Ishikawa (cell line): ENCODE results near the gene GORASP1.

Experiments used
- CEBPB ChIP-seq: IDR thresholded peaks from 2 replicates; pipeline ENCODE4 v1.6.1; 2012
- CREB1 ChIP-seq: IDR thresholded peaks from 2 replicates; pipeline ENCODE4 v1.6.1; 2012; ENCODE audit warnings: low read depth
- EGR1 ChIP-seq: IDR thresholded peaks from 2 replicates; pipeline ENCODE4 v1.6.1; 2012
- EP300 ChIP-seq: IDR thresholded peaks from 2 replicates; pipeline ENCODE4 v1.6.1; 2012; ENCODE audit warnings: borderline replicate concordance
- FOXM1 ChIP-seq: IDR thresholded peaks from 2 replicates; pipeline ENCODE4 v1.6.1; 2012; ENCODE audit warnings: low read depth, borderline replicate concordance
- NFIC ChIP-seq: IDR thresholded peaks from 2 replicates; pipeline ENCODE4 v1.6.1; 2012
- RAD21 ChIP-seq: IDR thresholded peaks from 2 replicates; pipeline ENCODE4 v1.6.1; 2012; ENCODE audit warnings: low read depth
- TAF1 ChIP-seq: IDR thresholded peaks from 2 replicates; pipeline ENCODE4 v1.6.1; 2012; ENCODE audit warnings: low read depth, mild to moderate bottlenecking
- TCF12 ChIP-seq: IDR thresholded peaks from 2 replicates; pipeline ENCODE4 v1.6.1; 2012; ENCODE audit warnings: low read depth
- TEAD4 ChIP-seq: IDR thresholded peaks from 2 replicates; pipeline ENCODE4 v1.6.1; 2012
- YY1 ChIP-seq: IDR thresholded peaks from 2 replicates; pipeline ENCODE4 v1.6.1; 2012; ENCODE audit warnings: low read depth
- ZBTB7A ChIP-seq: IDR thresholded peaks from 2 replicates; pipeline ENCODE4 v1.6.1; 2012; ENCODE audit warnings: low read depth
- TF ChIP-seq, protein P1 (sequence below): IDR thresholded peaks from 2 replicates; pipeline ENCODE4 v1.6.1; 2012
- TF ChIP-seq, protein P2 (sequence below): IDR thresholded peaks from 2 replicates; pipeline ENCODE4 v1.6.1; 2012; ENCODE audit warnings: low read depth, mild to moderate bottlenecking
- TF ChIP-seq, protein P3 (sequence below): IDR thresholded peaks from 2 replicates; pipeline ENCODE4 v1.6.1; 2012

The GORASP1 gene

DNA sequence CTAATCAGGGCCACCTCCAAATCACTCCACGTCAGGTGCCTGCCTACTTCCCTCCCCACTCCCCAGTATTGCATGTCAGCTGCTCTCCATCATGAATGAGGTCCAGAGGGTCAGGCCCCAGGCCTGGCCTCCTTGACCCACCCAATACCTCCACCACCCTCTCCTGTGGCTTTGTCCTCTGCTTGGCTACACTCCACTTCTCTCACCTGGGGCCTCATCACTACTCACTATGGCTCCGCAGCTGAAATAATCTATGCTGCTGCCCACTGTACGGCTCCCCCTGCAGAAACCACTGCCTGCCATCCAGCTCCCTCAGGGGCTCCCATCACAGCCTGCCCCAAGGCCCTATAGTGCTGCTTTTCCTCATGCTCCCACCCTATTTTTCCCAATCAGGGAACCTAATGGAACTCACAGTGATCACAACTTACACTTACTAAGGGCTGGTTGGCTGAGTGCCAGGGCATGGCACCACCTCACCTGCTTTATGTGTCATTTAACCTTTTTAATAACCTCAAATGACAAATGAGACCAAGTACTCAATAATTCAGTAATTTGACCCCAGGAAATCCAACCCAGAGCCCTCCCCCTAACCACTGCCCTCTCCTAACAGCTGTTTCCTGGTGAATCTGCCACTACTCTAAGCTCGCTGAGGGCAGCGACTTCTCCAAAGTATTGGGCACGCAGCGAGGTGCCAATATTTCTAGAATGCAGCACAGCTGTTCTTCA lies 2.3 kb downstream of the GORASP1 start:
- TF ChIP-seq TCF12 (no peak), ZBTB7A (no peak), FOXM1 (no peak), NFIC (peak; percentile 63)

DNA sequence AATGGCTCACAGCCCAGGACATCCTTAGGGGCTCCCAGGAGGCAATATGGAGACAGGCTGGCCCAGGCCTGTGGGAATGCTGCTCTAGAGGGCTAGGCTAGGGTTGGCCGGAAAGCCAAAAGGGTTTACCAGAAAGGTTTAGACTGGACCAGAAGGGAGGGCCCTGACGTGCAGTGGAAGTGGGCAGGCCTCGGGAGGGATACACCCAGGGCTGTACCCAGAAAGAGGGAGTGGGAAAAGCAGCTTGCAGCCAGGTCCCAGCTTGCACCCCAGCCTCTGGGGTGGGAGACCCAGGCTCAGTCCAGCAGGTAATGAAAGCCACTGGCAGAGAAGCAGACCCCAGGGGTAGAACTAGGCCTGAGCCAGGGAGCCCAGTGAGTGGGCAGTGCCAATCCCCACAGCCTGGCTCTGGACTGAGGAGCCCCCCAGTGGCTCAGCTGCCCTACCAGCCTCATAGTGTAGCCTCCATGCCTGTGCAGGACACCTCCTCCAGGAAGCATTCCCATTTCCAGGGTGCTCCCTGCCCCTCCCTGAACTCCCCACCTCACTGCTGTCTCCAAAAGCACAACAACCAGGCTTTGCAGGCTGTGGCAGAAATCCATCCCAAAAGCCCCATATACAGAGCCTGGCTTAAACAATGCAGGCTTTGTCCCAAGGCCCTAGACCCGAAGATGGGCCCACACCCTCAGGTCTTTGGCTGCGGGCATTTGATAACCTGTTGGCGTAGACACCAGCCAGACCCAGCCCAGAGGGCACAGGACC lies 3.5 kb downstream of the GORASP1 start:
- TF ChIP-seq TCF12 (no peak), NFIC (no peak), CEBPB (no peak), EGR1 (no peak), EP300 (no peak), RAD21 (no peak), ZBTB7A (no peak), TEAD4 (no peak), YY1 (no peak)
- TF ChIP-seq, protein P1, sequence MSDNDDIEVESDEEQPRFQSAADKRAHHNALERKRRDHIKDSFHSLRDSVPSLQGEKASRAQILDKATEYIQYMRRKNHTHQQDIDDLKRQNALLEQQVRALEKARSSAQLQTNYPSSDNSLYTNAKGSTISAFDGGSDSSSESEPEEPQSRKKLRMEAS: no peak
- TF ChIP-seq, protein P2, sequence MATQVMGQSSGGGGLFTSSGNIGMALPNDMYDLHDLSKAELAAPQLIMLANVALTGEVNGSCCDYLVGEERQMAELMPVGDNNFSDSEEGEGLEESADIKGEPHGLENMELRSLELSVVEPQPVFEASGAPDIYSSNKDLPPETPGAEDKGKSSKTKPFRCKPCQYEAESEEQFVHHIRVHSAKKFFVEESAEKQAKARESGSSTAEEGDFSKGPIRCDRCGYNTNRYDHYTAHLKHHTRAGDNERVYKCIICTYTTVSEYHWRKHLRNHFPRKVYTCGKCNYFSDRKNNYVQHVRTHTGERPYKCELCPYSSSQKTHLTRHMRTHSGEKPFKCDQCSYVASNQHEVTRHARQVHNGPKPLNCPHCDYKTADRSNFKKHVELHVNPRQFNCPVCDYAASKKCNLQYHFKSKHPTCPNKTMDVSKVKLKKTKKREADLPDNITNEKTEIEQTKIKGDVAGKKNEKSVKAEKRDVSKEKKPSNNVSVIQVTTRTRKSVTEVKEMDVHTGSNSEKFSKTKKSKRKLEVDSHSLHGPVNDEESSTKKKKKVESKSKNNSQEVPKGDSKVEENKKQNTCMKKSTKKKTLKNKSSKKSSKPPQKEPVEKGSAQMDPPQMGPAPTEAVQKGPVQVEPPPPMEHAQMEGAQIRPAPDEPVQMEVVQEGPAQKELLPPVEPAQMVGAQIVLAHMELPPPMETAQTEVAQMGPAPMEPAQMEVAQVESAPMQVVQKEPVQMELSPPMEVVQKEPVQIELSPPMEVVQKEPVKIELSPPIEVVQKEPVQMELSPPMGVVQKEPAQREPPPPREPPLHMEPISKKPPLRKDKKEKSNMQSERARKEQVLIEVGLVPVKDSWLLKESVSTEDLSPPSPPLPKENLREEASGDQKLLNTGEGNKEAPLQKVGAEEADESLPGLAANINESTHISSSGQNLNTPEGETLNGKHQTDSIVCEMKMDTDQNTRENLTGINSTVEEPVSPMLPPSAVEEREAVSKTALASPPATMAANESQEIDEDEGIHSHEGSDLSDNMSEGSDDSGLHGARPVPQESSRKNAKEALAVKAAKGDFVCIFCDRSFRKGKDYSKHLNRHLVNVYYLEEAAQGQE: no peak
- TF ChIP-seq, protein P3, sequence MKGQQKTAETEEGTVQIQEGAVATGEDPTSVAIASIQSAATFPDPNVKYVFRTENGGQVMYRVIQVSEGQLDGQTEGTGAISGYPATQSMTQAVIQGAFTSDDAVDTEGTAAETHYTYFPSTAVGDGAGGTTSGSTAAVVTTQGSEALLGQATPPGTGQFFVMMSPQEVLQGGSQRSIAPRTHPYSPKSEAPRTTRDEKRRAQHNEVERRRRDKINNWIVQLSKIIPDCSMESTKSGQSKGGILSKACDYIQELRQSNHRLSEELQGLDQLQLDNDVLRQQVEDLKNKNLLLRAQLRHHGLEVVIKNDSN: no peak

DNA sequence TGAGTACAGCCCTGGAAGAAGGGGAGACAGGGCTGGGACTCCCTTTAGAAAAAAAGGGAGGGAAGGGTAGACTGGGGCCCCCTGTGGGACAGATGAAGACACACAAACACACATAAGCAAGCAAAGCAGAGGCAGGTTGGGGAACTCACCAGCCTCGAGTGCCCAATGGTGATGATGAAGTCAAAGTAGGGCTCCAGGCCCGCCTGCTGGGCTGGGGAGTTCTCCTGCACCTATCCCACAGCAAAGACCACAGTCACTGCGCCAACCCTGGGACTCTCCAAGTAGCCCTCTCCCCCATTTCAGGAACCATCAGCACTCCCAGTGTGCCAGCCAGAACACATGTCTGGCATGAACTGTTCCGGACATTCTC lies 4.1 kb downstream of the GORASP1 start:
- TF ChIP-seq, protein P3: no peak
- TF ChIP-seq ZBTB7A: no peak
- TF ChIP-seq YY1: no peak

DNA sequence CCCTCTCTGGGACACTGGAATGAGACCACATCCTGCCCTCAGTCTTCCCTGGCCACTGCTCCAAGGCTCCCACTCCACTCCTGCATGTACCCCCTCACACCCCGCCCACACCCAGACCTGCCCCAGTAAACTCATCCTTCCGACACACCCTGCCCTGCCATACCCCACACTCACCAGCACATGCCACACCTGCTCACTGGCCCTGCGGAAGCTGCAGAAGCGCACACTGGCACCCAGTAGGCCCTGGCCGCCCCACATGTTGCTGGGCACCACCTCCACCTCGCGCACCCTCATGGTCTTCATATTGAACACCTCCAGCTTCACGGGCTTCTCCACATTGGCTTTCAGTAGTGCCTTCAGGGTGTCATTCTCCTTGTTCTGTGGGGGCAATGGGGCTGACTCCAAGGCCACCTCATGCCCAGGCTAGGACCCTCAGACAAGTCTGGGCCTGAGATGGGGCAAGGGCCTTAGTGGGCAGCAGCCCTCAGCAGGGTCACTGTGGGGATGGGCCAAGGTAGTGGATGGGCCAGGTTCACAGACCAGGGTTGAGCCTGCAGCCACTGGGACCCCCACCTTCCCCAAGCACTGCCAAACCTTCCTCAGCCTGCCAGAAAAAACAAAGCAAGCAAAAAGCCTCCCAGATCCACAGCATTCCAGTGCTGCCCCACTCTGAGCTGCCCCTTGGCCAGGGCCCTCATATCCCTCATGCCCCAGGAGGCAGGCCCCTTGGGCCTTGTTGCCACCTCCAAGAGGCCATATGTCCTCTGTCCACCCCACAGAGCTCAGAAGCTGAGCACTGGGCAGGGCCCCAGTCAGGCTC lies 4.7 kb downstream of the GORASP1 start:
- no peak for TF ChIP-seq EGR1
- no peak for TF ChIP-seq ZBTB7A
- TF ChIP-seq, protein P2: no peak
- TF ChIP-seq TAF1: no peak
- TF ChIP-seq, protein P1: no peak
- TF ChIP-seq CREB1: no peak
- no peak for TF ChIP-seq TCF12
- TF ChIP-seq CEBPB: no peak

DNA sequence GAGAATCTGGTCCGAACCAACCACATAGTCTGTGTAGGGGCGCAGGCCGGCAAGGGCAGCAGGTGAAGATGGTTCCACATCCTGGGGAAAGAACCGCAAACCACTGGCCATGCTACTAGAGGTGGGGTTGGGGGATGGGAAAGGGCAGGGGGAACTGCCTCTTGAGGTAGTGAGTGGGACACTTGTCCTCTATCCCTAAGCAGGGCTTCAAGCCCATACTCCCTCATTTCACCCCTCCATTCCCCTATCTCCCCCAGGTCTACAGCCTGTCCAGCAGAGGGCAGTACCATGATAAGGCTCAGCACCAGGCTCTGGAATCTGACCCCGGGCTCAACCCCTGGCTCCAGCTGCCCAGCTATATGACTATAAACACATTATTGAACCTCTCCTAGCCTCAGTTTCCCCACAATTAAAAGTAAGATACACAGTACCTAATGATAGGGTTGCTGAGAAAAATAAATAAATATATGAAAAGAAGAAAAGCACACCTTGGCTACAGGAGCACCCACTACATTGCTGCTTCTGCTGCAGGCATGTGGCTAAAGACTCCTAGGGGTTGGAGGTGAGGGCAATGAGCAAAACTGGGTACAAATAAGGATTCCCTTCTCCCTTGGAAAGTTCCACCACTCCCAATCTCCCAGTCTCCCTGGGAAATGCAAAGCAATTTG lies 6.3 kb downstream of the GORASP1 start:
- TF ChIP-seq TCF12: no peak
- no peak for TF ChIP-seq EP300
- TF ChIP-seq YY1: no peak
- peak; percentile 69 for TF ChIP-seq RAD21
- no peak for TF ChIP-seq TAF1
- TF ChIP-seq TEAD4: no peak
- TF ChIP-seq CREB1: no peak

DNA sequence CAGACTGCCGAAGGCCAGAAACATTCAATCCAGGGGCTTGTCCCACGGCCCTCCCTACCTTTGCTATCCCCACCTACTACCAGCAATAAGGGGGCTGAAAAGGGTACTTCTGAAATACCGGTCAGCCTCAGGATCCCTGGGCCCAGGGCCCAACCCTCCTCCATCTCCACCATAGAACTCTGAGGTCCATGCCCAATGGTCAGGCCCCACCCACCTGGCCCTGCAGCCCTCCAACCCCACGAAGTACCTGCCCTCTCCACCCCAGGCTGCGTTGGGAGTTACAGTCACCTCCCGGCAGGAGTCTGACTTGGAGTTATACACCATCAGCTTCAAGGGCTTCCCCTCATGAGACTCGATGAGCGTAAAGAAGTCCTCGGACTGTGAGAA lies 6.9 kb downstream of the GORASP1 start:
- TF ChIP-seq ZBTB7A (no peak), FOXM1 (no peak), TEAD4 (no peak), EGR1 (no peak), RAD21 (no peak), EP300 (no peak), TAF1 (no peak), CREB1 (no peak), CEBPB (no peak), NFIC (no peak), TCF12 (no peak)
- TF ChIP-seq, protein P2: no peak
- TF ChIP-seq, protein P1: no peak
- TF ChIP-seq, protein P3: no peak
